ENCODE results near the gene RALGDS. TPM values are rescaled to one million over a fixed set of nuclear protein-coding genes. Genes with fewer than 3 reads are reported as not detected.

Gene RALGDS
- total RNA-seq, 6 experiments from 2014 or later: 12.1 to 15.8 (median 14.8) TPM

DNA sequence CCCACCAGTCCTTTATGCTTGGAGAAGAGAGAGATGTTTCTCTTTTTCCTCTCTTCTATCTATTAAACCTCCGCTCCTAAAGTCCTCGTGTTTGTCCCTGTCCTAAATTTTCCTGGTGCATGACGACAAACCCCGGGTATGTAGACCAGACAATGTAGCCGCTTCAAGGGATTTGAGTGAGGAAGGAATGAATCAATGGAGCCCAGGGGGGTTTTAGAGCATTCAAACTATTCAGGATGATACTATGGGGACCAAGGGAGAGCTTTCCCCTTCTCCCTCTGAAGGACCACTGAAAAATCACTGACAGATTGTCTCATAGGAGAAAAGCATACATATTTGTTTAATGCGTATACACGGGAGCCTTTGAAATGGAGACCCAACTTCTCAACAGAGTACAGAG lies 40.9 kb downstream of the RALGDS start:
- H3K4me3 Mint-ChIP-seq: no peak overlapping the region
- H3K27ac Mint-ChIP-seq: no peak overlapping the region
- no peaks in the 10 kb centered on the region for H3K36me3 Mint-ChIP-seq (ENCODE audit: low read depth)
- H3K9me3 Mint-ChIP-seq: no peaks in the 10 kb centered on the region
- TF ChIP-seq, protein P1, sequence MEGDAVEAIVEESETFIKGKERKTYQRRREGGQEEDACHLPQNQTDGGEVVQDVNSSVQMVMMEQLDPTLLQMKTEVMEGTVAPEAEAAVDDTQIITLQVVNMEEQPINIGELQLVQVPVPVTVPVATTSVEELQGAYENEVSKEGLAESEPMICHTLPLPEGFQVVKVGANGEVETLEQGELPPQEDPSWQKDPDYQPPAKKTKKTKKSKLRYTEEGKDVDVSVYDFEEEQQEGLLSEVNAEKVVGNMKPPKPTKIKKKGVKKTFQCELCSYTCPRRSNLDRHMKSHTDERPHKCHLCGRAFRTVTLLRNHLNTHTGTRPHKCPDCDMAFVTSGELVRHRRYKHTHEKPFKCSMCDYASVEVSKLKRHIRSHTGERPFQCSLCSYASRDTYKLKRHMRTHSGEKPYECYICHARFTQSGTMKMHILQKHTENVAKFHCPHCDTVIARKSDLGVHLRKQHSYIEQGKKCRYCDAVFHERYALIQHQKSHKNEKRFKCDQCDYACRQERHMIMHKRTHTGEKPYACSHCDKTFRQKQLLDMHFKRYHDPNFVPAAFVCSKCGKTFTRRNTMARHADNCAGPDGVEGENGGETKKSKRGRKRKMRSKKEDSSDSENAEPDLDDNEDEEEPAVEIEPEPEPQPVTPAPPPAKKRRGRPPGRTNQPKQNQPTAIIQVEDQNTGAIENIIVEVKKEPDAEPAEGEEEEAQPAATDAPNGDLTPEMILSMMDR (IDR thresholded peaks at IDR 0.05): no peak
- DNase-seq: no peak
- peaks cover 14% of the 10 kb centered on the region for H3K27me3 Mint-ChIP-seq (ENCODE audit: insufficient read depth)
- peaks cover 19% of the 10 kb centered on the region for H3K4me1 Mint-ChIP-seq (ENCODE audit: low read depth)

DNA sequence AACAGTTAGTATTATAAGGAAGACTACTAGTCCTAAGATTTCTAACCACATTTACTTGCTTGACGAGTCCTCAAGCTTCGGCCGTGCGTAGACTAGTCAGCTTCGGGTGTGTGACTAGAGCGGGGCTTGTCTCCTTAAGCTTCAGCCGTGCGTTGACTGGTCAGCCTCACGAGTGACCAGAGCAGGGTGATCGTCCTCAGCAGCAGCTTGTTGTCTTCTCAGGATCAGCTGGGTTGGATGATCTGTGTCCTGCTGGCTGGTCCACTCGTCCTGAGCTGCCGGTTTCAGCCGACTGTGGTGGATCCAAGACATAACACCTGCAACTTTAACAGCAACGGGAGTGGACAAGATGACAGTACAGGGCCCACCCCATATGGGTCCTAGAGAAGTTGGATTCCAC lies 42.6 kb downstream of the RALGDS start:
- H3K4me3 Mint-ChIP-seq: no peak overlapping the region
- DNase-seq: no peak
- no peaks in the 10 kb centered on the region for H3K9me3 Mint-ChIP-seq
- TF ChIP-seq, protein P1 (IDR thresholded peaks at IDR 0.05): no peak
- H3K4me1 Mint-ChIP-seq (ENCODE audit: low read depth): peaks cover 35% of the 10 kb centered on the region
- no peak overlapping the region for H3K27ac Mint-ChIP-seq
- H3K36me3 Mint-ChIP-seq (ENCODE audit: low read depth): no peaks in the 10 kb centered on the region
- H3K27me3 Mint-ChIP-seq (ENCODE audit: insufficient read depth): peaks cover 14% of the 10 kb centered on the region

DNA sequence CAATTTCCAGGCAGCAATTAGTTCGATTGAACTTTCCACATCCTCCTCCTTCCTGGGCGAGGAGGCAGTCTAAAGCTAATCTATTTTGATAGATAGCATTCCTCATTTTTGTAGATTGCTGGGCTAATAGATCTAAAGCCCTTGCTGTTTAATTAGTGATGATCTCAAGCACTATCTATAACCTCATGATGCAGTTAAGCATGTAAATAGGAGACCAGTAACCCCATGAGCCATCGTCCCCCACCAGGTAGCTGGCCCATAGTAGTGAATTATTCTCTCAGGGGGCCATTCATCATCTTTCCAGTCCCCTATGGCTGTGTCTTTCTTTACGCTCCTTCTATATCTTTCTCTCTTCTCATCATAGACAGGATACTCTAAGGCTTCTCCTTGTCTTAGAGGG lies 44.3 kb downstream of the RALGDS start:
- no peak overlapping the region for H3K27ac Mint-ChIP-seq
- H3K4me1 Mint-ChIP-seq (ENCODE audit: low read depth): peaks cover 36% of the 10 kb centered on the region
- DNase-seq: no peak
- H3K4me3 Mint-ChIP-seq: no peak overlapping the region
- TF ChIP-seq, protein P1 (IDR thresholded peaks at IDR 0.05): no peak
- H3K36me3 Mint-ChIP-seq (ENCODE audit: low read depth): no peaks in the 10 kb centered on the region
- H3K27me3 Mint-ChIP-seq (ENCODE audit: insufficient read depth): peaks cover 14% of the 10 kb centered on the region
- no peaks in the 10 kb centered on the region for H3K9me3 Mint-ChIP-seq

DNA sequence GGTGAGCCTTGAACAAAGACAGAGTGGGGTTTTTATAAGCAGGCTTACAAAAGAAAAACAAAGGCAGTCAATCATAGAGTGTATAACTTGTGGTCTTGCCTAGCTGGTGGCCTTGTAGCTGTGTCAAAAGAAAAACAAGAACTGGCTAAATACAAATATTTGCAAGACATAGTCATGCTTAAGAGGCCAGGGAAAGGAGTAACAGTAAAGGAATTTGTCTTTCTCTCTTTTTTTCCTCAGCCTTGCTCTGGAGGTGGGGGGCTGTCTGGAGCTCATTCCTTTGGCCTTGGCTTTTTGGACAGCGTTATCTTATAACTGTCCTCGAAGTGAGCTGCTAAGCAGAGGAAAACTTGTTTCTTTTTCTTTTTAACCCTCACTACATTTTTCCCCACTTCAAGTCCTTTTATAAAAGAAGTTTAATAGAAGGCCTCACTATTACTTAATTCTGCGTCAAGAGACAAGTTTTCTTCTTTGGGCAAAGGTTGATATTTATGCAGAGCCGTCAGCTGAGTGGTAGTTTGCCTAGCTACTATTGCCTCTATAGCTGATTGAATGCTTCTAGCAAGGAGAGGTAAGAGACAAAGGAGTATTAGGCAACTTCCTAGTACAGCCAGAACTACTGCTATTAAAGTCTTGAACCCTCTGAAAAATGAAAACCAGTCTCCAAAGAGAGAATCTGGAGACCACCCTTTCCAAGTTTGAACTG lies 45.0 kb downstream of the RALGDS start:
- peaks cover 36% of the 10 kb centered on the region for H3K4me1 Mint-ChIP-seq (ENCODE audit: low read depth)
- H3K27me3 Mint-ChIP-seq (ENCODE audit: insufficient read depth): peaks cover 14% of the 10 kb centered on the region
- no peaks in the 10 kb centered on the region for H3K36me3 Mint-ChIP-seq (ENCODE audit: low read depth)
- peak; percentile 86 for DNase-seq
- H3K4me3 Mint-ChIP-seq: no peak overlapping the region
- 0 out of 2 replicates have a peak overlapping the region, but pooled peaks have one; percentile 38 for H3K27ac Mint-ChIP-seq
- TF ChIP-seq, protein P1 (IDR thresholded peaks at IDR 0.05): no peak
- no peaks in the 10 kb centered on the region for H3K9me3 Mint-ChIP-seq

DNA sequence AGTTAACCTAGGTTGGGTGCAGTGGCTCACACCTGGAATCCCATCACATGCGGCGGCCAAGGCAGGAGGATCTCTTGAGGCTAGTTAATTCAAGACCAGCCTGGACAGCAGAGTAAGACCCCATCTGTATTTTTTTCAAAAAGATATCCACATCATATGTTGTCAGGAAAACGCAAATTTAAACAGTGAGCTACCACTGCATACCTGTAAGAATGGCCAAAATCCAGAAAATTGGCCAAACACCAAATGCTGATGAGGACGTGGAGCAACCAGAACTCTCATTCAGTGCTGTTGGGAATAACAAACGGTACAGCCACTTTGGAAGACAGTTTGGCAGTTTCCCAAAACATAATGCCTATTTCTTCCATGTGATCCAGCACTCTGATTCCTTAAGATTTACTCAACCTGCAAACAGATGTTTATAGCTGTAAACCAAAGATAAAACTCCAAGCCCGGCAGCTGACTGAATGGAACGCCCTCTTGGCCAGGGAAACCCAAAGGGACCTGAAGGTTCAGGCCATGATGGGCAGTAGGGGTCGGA lies 46.9 kb downstream of the RALGDS start:
- Mint-ChIP-seq H3K4me3 (no peak overlapping the region), H3K36me3 (ENCODE audit: low read depth) (no peaks in the 10 kb centered on the region), H3K27ac (no peak overlapping the region), H3K27me3 (ENCODE audit: insufficient read depth) (peaks cover 2% of the 10 kb centered on the region), H3K4me1 (ENCODE audit: low read depth) (peaks cover 36% of the 10 kb centered on the region), H3K9me3 (no peaks in the 10 kb centered on the region)
- peak; percentile 46 for DNase-seq
- TF ChIP-seq, protein P1 (IDR thresholded peaks at IDR 0.05): no peak
